AG09309 (cell line): ENCODE measurements around the gene LEFTY1.
"Not testable (repeated sequence)": the region's sequence is repeated elsewhere in the genome, so short reads cannot be mapped to it uniquely, and the experiment has no call there.

Experiments used
- DNase-seq: peaks from one replicate; pipeline ENCODE4 v3.0.0-alpha.2; 2010; ENCODE audit warnings: low read depth
- H3K4me3 ChIP-seq: 2 replicates; pipeline ENCODE4 v1.5.1; 2011; ENCODE audit warnings: mild to moderate bottlenecking, low read depth, low read length, moderate library complexity; ENCODE audit not compliant: control insufficient read depth
- TF ChIP-seq, protein P1 (sequence below): IDR thresholded peaks from 2 replicates; pipeline ENCODE4 v1.5.1; 2011; ENCODE audit warnings: mild to moderate bottlenecking, low read depth, low read length, inconsistent platforms; ENCODE audit not compliant: insufficient read depth, control insufficient read depth; ENCODE audit errors: missing control alignments

LEFTY1 gene, protein sequence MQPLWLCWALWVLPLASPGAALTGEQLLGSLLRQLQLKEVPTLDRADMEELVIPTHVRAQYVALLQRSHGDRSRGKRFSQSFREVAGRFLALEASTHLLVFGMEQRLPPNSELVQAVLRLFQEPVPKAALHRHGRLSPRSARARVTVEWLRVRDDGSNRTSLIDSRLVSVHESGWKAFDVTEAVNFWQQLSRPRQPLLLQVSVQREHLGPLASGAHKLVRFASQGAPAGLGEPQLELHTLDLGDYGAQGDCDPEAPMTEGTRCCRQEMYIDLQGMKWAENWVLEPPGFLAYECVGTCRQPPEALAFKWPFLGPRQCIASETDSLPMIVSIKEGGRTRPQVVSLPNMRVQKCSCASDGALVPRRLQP

DNA sequence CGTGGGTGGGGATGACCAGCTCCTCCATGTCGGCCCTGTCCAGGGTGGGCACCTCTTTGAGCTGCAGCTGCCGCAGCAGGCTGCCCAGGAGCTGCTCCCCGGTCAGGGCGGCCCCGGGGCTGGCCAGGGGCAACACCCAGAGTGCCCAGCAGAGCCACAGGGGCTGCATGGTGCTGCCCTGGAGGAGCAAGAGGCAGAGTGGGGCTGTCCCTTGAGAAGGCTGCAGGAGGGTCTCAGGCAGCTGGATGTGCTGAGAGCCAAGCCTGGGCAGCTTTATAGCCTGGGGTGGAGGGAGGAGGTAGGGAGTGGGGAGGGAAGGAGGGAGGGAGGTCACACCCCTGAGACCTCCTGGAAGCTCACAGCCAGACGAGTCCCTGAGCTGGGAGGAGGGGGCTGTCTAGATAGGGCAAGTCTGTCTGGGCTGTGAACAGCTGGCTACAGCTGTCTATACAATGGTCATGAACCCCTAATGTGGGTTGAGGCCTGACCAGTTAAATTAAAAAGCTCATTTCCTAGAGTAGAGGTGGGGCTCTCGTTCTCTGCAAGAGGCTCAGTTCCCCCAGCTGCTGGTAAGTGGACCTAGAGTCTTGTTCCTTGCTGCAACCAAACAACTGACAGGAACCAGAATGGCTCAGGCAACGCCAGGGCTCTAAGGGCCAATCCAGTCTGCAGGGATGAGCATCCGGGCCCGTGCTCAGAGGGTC lies at the start of gene LEFTY1:
TSS of gene LEFTY1 (minus strand) at position 249 of the 704 bp plus-strand sequence. CDS start at position 169, 80 bp downstream.
- no peak for DNase-seq
- H3K4me3 ChIP-seq = no peak within 1 kb of the TSS
- TF ChIP-seq, protein P1, sequence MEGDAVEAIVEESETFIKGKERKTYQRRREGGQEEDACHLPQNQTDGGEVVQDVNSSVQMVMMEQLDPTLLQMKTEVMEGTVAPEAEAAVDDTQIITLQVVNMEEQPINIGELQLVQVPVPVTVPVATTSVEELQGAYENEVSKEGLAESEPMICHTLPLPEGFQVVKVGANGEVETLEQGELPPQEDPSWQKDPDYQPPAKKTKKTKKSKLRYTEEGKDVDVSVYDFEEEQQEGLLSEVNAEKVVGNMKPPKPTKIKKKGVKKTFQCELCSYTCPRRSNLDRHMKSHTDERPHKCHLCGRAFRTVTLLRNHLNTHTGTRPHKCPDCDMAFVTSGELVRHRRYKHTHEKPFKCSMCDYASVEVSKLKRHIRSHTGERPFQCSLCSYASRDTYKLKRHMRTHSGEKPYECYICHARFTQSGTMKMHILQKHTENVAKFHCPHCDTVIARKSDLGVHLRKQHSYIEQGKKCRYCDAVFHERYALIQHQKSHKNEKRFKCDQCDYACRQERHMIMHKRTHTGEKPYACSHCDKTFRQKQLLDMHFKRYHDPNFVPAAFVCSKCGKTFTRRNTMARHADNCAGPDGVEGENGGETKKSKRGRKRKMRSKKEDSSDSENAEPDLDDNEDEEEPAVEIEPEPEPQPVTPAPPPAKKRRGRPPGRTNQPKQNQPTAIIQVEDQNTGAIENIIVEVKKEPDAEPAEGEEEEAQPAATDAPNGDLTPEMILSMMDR = no peak

DNA sequence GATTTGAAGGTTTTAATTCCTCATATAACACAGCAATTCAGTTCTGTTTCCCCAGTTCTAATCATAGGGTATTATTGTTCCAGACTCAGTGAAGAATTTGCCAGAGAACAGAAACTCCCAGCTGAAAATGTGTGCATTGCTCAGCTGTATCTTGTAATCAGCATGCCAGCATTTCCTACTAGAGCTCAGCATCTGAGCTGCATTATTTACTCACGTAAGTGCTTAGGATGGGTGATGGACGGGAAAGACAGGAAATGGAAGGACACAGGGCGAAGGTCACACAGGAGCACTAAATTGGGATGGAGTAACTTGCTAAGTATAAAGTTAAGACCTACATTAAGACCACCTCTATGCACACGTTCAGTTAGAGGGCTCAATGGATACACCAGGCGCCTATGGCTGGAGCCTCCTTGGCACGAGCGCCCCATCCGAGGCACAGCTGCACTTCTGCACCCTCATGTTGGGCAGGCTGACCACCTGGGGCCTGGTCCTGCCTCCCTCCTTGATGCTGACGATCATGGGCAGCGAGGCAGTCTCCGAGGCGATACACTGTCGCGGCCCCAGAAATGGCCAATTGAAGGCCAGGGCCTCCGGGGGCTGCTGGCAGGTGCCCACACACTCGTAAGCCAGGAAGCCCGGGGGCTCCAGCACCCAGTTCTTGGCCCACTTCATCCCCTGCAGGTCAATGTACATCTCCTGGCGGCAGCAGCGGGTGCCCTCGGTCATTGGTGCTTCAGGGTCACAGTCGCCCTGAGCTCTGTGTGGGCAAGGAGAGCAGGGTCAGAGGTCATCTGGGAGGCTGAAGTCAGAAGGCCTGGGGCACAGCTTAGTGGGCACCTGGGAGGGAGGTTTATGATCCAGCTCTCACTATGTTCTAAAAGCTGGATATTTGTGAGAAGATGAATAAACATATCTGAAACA lies 48.4 kb upstream of the LEFTY1 start:
- TF ChIP-seq, protein P1 = no peak
- H3K4me3 ChIP-seq = no peak overlapping the region
- DNase-seq = no peak

DNA sequence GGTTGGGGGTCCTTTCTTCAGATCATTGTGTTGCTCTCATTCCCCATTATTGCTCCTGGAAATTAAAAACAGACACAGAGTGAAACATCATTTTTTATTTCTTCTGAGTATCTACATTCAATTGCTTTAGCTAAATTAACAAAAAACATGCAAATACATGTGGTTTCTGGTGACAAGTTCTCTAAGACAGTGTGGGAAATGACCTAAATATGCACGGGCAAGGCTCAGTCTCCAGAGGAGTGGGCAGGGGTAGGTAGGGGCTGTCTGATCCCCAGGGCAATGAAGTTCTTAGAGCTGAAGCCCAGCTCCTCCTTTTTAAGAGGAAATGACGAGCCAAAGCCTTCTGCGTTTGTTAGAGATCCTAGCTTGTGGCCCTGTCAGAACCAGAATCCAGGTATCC lies 47.6 kb upstream of the LEFTY1 start:
- DNase-seq = no peak
- TF ChIP-seq, protein P1 = no peak

DNA sequence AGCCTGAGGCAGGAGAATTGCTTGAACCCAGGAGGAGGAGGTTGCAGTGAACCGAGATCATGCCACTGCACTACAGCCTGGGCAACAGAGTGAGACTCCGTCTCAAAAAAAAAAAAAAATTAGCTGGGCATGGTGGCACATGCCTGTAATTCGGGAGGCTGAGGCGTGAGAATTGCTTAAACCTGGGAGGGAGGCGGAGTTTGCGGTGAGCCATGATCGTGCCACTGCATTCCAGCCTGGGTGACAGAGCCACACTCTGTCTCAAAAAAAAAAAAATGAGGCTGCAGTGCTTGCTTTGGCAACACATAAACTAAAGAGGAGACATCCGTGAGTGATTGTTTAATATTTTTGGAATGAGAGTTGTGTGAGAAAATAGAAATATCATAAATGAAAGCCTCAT lies 47.1 kb upstream of the LEFTY1 start:
- H3K4me3 ChIP-seq, DNase-seq: not testable (repeated sequence)

More for the DNA sequence above, 47.6 kb upstream of the LEFTY1 start:
- no peak overlapping the region for H3K4me3 ChIP-seq

DNA sequence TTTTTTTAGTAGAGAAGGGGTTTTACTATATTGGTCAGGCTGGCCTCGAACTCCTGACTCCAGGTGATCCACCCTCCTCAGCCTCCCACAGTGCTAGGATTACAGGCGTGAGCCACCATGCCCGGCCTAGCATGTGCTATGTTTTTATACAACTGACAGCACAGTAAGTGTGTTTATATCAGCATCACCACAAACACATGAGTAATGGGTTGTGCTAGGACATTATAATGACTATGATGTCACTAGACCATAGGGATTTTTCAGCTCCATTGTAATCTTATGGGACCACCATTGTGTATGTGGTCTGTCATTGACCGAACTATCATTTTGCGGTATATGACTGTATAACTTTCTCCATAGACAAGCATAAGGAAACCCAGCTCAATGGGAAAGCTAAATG lies 45.8 kb upstream of the LEFTY1 start:
- DNase-seq = no peak
- H3K4me3 ChIP-seq = no peak overlapping the region
- TF ChIP-seq, protein P1 = no peak

DNA sequence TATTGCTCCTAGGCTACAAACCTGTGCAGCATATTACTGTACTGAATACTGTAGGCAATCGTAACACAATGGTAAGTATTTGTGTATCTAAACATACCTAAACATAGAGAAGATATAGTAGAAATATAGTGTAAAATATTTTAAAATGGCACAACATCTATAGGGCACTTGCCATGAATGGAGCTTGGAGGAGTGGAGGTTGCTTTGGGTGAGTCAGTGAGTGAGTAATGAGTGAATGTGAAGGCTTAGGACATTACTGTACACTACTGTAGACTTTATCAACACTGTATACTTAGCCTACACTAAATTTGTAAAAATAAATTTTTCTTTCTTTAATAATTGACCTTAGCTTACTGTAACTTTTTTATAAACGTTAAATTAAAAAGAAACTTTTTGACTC lies 44.1 kb upstream of the LEFTY1 start:
- TF ChIP-seq, protein P1 = no peak
- no peak for DNase-seq
- H3K4me3 ChIP-seq = no peak overlapping the region
